ENCODE data around the gene DPYD. TPM values are rescaled to one million over a fixed set of nuclear protein-coding genes. Genes with fewer than 3 reads are reported as not detected.

The DPYD gene
- total RNA-seq, 1 donor from 2014 or later, result 8.8 TPM

- no peak overlapping the region for H3K4me3 ChIP-seq (ENCODE audit: insufficient read depth, low read depth, low read length)
- H3K79me2 ChIP-seq (ENCODE audit: insufficient read depth, low read length), result no peaks in the 10 kb centered on the region
- peaks cover 13% of the 10 kb centered on the region for H3K4me1 ChIP-seq (ENCODE audit: insufficient read depth, low read length)
- no peaks in the 10 kb centered on the region for H3K27me3 Mint-ChIP-seq (ENCODE audit: low read depth, unreplicated experiment)
- TF ChIP-seq EZH2 (IDR thresholded peaks at IDR 0.05; ENCODE audit: insufficient read depth, low read length) (no peak), CTCF (IDR thresholded peaks at IDR 0.05; ENCODE audit: insufficient read depth, low read depth, low read length) (no peak)
- no peaks in the 10 kb centered on the region for H3K27me3 ChIP-seq (ENCODE audit: insufficient read depth, low read length)
- no peaks in the 10 kb centered on the region for H3K36me3 ChIP-seq (ENCODE audit: insufficient read depth, low read length)
- H3K9ac ChIP-seq (ENCODE audit: low read length), result no peak overlapping the region
- H3K4me2 ChIP-seq (ENCODE audit: low read length), result no peak overlapping the region
- H4K20me1 ChIP-seq (ENCODE audit: insufficient read depth, low read length), result no peaks in the 10 kb centered on the region
- H3K9me3 Mint-ChIP-seq (ENCODE audit: unreplicated experiment), result no peaks in the 10 kb centered on the region
- no peak for FAIRE-seq
- peak overlapping the region; percentile 40 for H3K27ac ChIP-seq (ENCODE audit: low read depth, low read length)
- H2AFZ ChIP-seq (ENCODE audit: low read depth, low read length), result peak overlapping the region; percentile 14
- peaks cover 16% of the 10 kb centered on the region for H3K4me1 Mint-ChIP-seq (ENCODE audit: low read depth, unreplicated experiment)
- no peaks in the 10 kb centered on the region for H3K9me3 ChIP-seq (ENCODE audit: insufficient read depth, low read depth, low read length)
- no peak overlapping the region for H3K4me3 Mint-ChIP-seq (ENCODE audit: unreplicated experiment)
- DNase-seq (ENCODE audit: low read depth), result no peak
- no peaks in the 10 kb centered on the region for H3K36me3 Mint-ChIP-seq (ENCODE audit: low read depth, unreplicated experiment)
- peak overlapping the region; percentile 59 for H3K27ac Mint-ChIP-seq (ENCODE audit: unreplicated experiment)
These were observed 16.1 kb upstream of the DPYD start for GRCh38 chr1:97936976-97937375.

- Histone ChIP-seq H3K36me3 (ENCODE audit: insufficient read depth, low read length) (no peaks in the 10 kb centered on the region), H3K27me3 (ENCODE audit: insufficient read depth, low read length) (no peaks in the 10 kb centered on the region), H3K9me3 (ENCODE audit: insufficient read depth, low read depth, low read length) (no peaks in the 10 kb centered on the region), H3K4me2 (ENCODE audit: low read length) (no peak overlapping the region), H3K4me3 (ENCODE audit: insufficient read depth, low read depth, low read length) (no peak overlapping the region), H3K79me2 (ENCODE audit: insufficient read depth, low read length) (no peaks in the 10 kb centered on the region), H4K20me1 (ENCODE audit: insufficient read depth, low read length) (no peaks in the 10 kb centered on the region), H3K4me1 (ENCODE audit: insufficient read depth, low read length) (peaks cover 13% of the 10 kb centered on the region), H2AFZ (ENCODE audit: low read depth, low read length) (no peak overlapping the region), H3K9ac (ENCODE audit: low read length) (no peak overlapping the region), H3K27ac (ENCODE audit: low read depth, low read length) (no peak overlapping the region)
- FAIRE-seq (no peak), DNase-seq (ENCODE audit: low read depth) (no peak)
- TF ChIP-seq EZH2 (IDR thresholded peaks at IDR 0.05; ENCODE audit: insufficient read depth, low read length), result no peak
- TF ChIP-seq CTCF (IDR thresholded peaks at IDR 0.05; ENCODE audit: insufficient read depth, low read depth, low read length), result no peak
- peaks cover 16% of the 10 kb centered on the region for H3K4me1 Mint-ChIP-seq (ENCODE audit: low read depth, unreplicated experiment)
- no peaks in the 10 kb centered on the region for H3K27me3 Mint-ChIP-seq (ENCODE audit: low read depth, unreplicated experiment)
- no peak overlapping the region for H3K27ac Mint-ChIP-seq (ENCODE audit: unreplicated experiment)
- H3K9me3 Mint-ChIP-seq (ENCODE audit: unreplicated experiment), result no peaks in the 10 kb centered on the region
- H3K36me3 Mint-ChIP-seq (ENCODE audit: low read depth, unreplicated experiment), result no peaks in the 10 kb centered on the region
- no peak overlapping the region for H3K4me3 Mint-ChIP-seq (ENCODE audit: unreplicated experiment)
These were observed 13.7 kb upstream of the DPYD start for GRCh38 chr1:97934491-97934890.

GRCh38 chr1:97929874-97930851 is 9.3 kb upstream of the DPYD start:
- Histone ChIP-seq H3K4me1 (ENCODE audit: insufficient read depth, low read length) (no peaks in the 10 kb centered on the region), H3K79me2 (ENCODE audit: insufficient read depth, low read length) (no peaks in the 10 kb centered on the region), H3K4me2 (ENCODE audit: low read length) (no peak overlapping the region), H3K36me3 (ENCODE audit: insufficient read depth, low read length) (no peaks in the 10 kb centered on the region), H3K27me3 (ENCODE audit: insufficient read depth, low read length) (no peaks in the 10 kb centered on the region), H4K20me1 (ENCODE audit: insufficient read depth, low read length) (no peaks in the 10 kb centered on the region), H2AFZ (ENCODE audit: low read depth, low read length) (no peak overlapping the region), H3K9me3 (ENCODE audit: insufficient read depth, low read depth, low read length) (no peaks in the 10 kb centered on the region), H3K4me3 (ENCODE audit: insufficient read depth, low read depth, low read length) (no peak overlapping the region), H3K27ac (ENCODE audit: low read depth, low read length) (no peak overlapping the region), H3K9ac (ENCODE audit: low read length) (no peak overlapping the region)
- Mint-ChIP-seq H3K27me3 (ENCODE audit: low read depth, unreplicated experiment) (no peaks in the 10 kb centered on the region), H3K27ac (ENCODE audit: unreplicated experiment) (no peak overlapping the region), H3K9me3 (ENCODE audit: unreplicated experiment) (no peaks in the 10 kb centered on the region), H3K4me3 (ENCODE audit: unreplicated experiment) (no peak overlapping the region), H3K4me1 (ENCODE audit: low read depth, unreplicated experiment) (peaks cover 10% of the 10 kb centered on the region), H3K36me3 (ENCODE audit: low read depth, unreplicated experiment) (no peaks in the 10 kb centered on the region)
- DNase-seq (ENCODE audit: low read depth) (peak; percentile 8), FAIRE-seq (peak; percentile 5)
- TF ChIP-seq EZH2 (IDR thresholded peaks at IDR 0.05; ENCODE audit: insufficient read depth, low read length) (no peak), CTCF (IDR thresholded peaks at IDR 0.05; ENCODE audit: insufficient read depth, low read depth, low read length) (no peak)

All from astrocyte (in vitro differentiated cells and primary cell).